A673 (cell line): ENCODE measurements around the gene SLC26A5. TPM values are rescaled to one million over a fixed set of nuclear protein-coding genes. Genes with fewer than 3 reads are reported as not detected.

Experiments
- BruUV-seq: library from RNA; stranded (reverse); fragments of 400-500 nt; replicated peaks from 2 replicates; lab custom pipeline; 2021; lab: Mats Ljungman, UMichigan
- CTCF ChIA-PET: fragments of 300-600 bp; sonication (Branson Sonifier 250); formaldehyde crosslinking; loops from one replicate; lab custom pipeline; 2022; ENCODE audit warnings: antibody characterized with exemption; lab: Charles Lee
- POLR2A ChIA-PET: fragments of 300-600 bp; sonication (Branson Sonifier 250); formaldehyde crosslinking; loops from one replicate; lab custom pipeline; 2022; ENCODE audit warnings: antibody characterized with exemption; ENCODE audit not compliant: low non-redundant PET; lab: Charles Lee
- DNase-seq: peaks from one replicate; pipeline ENCODE4 v3.0.0-alpha.2; 2015; ENCODE audit warnings: low spot score
- H3K27ac ChIP-seq: fragments of 200-600 bp; sonication (generic); 2 replicates; pipeline ENCODE4 v1.5.1; 2016; ENCODE audit warnings: mixed run types, low read depth, mild to moderate bottlenecking, mixed read lengths, antibody characterized with exemption, low read length; ENCODE audit not compliant: poor library complexity, severe bottlenecking
- H3K27me3 ChIP-seq: fragments of 200-600 bp; sonication (generic); replicated peaks from 2 replicates; pipeline ENCODE4 v1.6.1; 2017; ENCODE audit warnings: mixed run types, low read depth, mild to moderate bottlenecking, mixed read lengths, antibody characterized with exemption, low read length; ENCODE audit not compliant: insufficient read depth, poor library complexity
- H3K36me3 ChIP-seq: fragments of 200-600 bp; sonication (generic); 2 replicates; pipeline ENCODE4 v1.6.1; 2016; ENCODE audit warnings: mixed run types, mild to moderate bottlenecking, mixed read lengths, antibody characterized with exemption, low read length; ENCODE audit not compliant: insufficient read depth, poor library complexity, severe bottlenecking
- H3K4me1 ChIP-seq: fragments of 200-600 bp; sonication (generic); 2 replicates; pipeline ENCODE4 v1.6.1; 2017; ENCODE audit warnings: mixed run types, mild to moderate bottlenecking, mixed read lengths, antibody characterized with exemption, low read length; ENCODE audit not compliant: insufficient read depth, poor library complexity, severe bottlenecking
- H3K4me3 ChIP-seq: fragments of 200-600 bp; sonication (generic); 2 replicates; pipeline ENCODE4 v1.5.1; 2016; ENCODE audit warnings: low read depth, mixed run types, mild to moderate bottlenecking, mixed read lengths, low read length; ENCODE audit not compliant: poor library complexity, severe bottlenecking
- H3K9me3 ChIP-seq: fragments of 200-600 bp; sonication (generic); 2 replicates; pipeline ENCODE4 v1.6.1; 2016; ENCODE audit warnings: mixed run types, low read depth, mild to moderate bottlenecking, mixed read lengths, antibody characterized with exemption, low read length; ENCODE audit not compliant: poor library complexity, severe bottlenecking
- EZH2 ChIP-seq: fragments of 200-600 bp; sonication (generic); IDR thresholded peaks from 2 replicates; pipeline ENCODE4 v1.6.1; 2017; ENCODE audit warnings: borderline replicate concordance, low read depth, mild to moderate bottlenecking, mixed read lengths, antibody characterized with exemption, low read length; ENCODE audit not compliant: poor library complexity, severe bottlenecking
- intact Hi-C: fragments of 100-400 bp; cut with micrococcal nuclease; formaldehyde crosslinking; loops from one replicate; pipeline ENCODE4 v1.10.0; 2022; ENCODE audit not compliant: unreplicated experiment
- total RNA-seq: library from RNA; stranded (reverse); gene quantifications from 2 replicates; pipeline ENCODE4 v1.2.3, GENCODE V29; 2021
- TF ChIP-seq, protein P1 (sequence below): fragments of 300-800, 200-600 bp; sonication (generic); conservative IDR thresholded peaks from 2 replicates; pipeline ENCODE4 v1.5.1; 2017; ENCODE audit warnings: low read depth, mild to moderate bottlenecking, antibody characterized with exemption, low read length, moderate library complexity, mixed read lengths

SLC26A5 gene
- total RNA-seq, 1 experiment from 2014 or later: not detected

DNA sequence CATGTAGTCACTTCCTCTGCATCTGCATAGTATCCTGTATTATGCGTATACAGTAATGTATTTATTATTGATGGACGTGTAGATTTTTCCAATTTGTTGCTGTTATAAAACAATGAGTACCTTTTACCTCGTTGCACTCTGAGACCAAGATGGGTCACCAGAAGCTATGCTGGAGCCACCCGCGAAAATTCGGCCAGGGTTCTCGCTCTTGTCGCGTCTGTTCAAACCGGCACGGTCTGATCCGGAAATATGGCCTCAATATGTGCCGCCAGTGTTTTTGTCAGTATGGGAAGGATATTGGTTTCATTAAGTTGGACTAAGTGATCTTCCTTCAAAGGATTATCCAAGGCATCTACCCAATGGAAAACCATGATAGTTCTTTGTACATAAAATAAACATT is 97.6 kb downstream of the SLC26A5 start:
- no peak for TF ChIP-seq EZH2
- TF ChIP-seq, protein P1, sequence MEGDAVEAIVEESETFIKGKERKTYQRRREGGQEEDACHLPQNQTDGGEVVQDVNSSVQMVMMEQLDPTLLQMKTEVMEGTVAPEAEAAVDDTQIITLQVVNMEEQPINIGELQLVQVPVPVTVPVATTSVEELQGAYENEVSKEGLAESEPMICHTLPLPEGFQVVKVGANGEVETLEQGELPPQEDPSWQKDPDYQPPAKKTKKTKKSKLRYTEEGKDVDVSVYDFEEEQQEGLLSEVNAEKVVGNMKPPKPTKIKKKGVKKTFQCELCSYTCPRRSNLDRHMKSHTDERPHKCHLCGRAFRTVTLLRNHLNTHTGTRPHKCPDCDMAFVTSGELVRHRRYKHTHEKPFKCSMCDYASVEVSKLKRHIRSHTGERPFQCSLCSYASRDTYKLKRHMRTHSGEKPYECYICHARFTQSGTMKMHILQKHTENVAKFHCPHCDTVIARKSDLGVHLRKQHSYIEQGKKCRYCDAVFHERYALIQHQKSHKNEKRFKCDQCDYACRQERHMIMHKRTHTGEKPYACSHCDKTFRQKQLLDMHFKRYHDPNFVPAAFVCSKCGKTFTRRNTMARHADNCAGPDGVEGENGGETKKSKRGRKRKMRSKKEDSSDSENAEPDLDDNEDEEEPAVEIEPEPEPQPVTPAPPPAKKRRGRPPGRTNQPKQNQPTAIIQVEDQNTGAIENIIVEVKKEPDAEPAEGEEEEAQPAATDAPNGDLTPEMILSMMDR: no peak
- Histone ChIP-seq H3K4me3 (peak overlapping the region; percentile 75), H3K36me3 (peaks cover 17% of the 10 kb centered on the region), H3K27me3 (no peaks in the 10 kb centered on the region), H3K27ac (peak overlapping the region; percentile 89), H3K4me1 (peaks cover 36% of the 10 kb centered on the region), H3K9me3 (no peaks in the 10 kb centered on the region)
- ChIA-PET POLR2A (no interaction called here), CTCF (no interaction called here)
- DNase-seq: no peak
- intact Hi-C loops: no loop called here
- BruUV-seq: no TSS peak

GRCh38 chr7:103347507-103348267 is 98.3 kb downstream of the SLC26A5 start, which contains the start of gene PSMC2:
Gene PSMC2 (plus strand): TSS chr7:103347643. CDS start chr7:103347712, 69 bp downstream.
- DNase-seq: peak; percentile 96
- no peak for TF ChIP-seq EZH2
- TF ChIP-seq, protein P1: no peak
- BruUV-seq: TSS peak; percentile 68
- H3K4me3 ChIP-seq: peak within 1 kb of the TSS; percentile 75
- ChIA-PET POLR2A (no interaction called here), CTCF (no interaction called here)
- H3K27ac ChIP-seq: peak within 1 kb of the TSS; percentile 89
- intact Hi-C loops: no loop called here
- H3K4me1 ChIP-seq: peaks cover 41% of the 10 kb centered on the region
- peaks cover 10% of the 10 kb centered on the region for H3K36me3 ChIP-seq
- no peaks in the 10 kb centered on the region for H3K9me3 ChIP-seq
- no peaks in the 10 kb centered on the region for H3K27me3 ChIP-seq

DNA sequence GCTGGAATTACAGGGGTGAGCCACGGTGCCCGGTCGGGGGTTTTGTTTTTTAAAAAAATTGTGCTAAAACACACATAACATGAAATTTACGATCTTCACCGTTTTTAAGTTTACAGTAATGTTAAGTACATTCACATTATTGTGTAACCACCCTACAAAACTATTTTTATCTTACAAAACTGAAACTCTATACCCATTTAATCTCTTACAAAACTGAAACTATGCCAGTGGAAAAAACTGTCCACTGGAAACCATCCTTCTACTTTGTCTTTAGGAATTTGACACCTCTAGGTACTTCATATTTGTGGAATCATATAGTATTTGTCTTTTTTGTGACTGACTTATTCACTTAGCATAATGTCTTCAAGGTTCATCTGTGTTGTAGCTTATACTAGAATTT is 99.6 kb downstream of the SLC26A5 start:
- CTCF ChIA-PET: no interaction called here
- Histone ChIP-seq H3K4me3 (no peak overlapping the region), H3K9me3 (no peaks in the 10 kb centered on the region), H3K4me1 (peaks cover 40% of the 10 kb centered on the region), H3K27ac (no peak overlapping the region), H3K36me3 (peaks cover 12% of the 10 kb centered on the region), H3K27me3 (no peaks in the 10 kb centered on the region)
- TF ChIP-seq, protein P1: no peak
- no peak for TF ChIP-seq EZH2
- intact Hi-C loops: no loop called here
- POLR2A ChIA-PET: no interaction called here
- no peak for DNase-seq
- no TSS peak for BruUV-seq
